GM21576 (cell line): ENCODE data around the gene FXYD3.

ENCODE experiments used
- ATAC-seq: cut with Tn5 transposase; IDR thresholded peaks from one replicate; pipeline ENCODE4 v1.9.1; 2021; ENCODE audit warnings: mild to moderate bottlenecking, moderate library complexity; ENCODE audit not compliant: unreplicated experiment

FXYD3 gene

DNA sequence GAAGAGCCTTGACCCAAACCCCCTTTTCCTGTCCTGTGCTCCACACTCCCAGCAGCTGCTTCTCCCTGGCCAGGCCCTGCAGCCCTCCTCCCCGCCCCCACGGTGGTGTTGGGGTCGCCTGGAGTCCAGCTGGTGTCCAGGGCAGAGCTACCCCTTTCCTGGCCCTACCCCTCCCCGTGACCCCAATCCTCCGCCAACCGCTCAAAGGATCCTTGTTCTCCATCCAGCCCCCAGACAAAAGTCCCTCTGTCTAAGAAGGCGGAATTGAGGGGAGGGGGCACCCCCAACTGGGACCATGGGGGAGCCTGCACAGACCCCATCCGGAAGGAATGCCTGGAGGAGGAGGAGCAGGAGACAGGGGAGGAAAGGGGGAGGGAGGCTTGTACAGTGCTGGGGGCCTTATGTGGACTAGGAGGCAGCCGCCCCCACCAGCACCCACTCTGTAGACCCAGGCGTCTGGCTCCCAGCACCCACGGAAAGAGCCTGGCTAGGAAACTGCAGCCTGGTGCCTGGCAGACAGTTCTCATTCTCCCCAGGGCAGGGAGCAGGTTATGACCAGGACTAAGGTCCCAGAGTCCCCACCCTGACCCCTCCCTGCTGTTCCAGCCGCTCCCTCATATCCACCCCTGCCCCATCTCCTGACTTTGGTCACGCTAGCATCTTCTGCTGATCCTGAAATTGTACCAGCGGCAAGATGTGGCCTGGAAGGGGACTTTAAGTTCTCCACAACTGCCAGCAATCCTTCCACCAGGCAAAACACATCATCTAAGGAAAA, at the start of gene FXYD3:
FXYD3 (plus strand) TSS at position 647 of the 775 bp plus-strand sequence. CDS start 3,554 bp downstream, outside the sequence.
- no peak for ATAC-seq

GRCh38 chr19:35066121-35066520, 49.5 kb upstream of the FXYD3 start:
- ATAC-seq, result no peak

DNA sequence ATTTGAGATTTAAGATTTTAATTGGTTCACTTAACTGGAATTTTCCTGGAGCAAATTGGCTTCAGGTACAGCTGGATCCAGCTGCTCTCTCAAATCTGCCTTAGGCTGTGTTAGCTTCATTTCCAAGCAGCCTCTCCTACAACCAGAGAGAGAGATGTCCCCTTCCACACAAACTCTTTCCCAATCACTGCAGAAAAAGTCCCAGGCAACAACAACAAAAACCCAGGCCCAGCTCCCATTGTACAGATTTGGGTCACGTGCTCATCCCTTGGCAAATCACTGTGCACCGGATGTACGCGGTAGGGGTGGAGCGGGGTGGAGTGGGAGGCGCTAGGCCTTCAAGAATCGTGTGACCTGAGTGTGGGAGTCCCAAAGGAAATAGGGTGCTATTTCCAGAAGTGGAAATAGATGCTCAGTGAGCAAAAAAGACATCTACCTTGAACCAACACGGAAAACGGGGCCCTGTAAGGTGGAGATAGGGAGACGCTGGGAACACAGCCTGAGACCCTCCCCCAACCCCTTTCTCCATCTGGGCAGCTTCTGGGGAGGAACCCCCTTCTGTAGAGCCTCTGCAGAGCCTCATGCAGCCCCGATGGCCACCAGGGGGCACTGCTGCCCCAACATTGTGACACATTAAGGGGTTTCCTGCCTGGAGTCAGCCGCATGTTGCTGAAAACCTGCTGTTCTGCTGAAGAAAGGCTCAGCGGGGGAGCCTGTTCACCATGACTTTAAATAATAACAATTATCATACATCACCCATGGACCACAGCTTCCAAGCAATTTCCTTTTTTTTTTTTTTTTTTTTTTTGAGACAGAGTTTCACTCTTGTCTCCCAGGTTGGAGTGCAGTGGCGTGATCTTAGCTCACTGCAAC, 48.7 kb upstream of the FXYD3 start:
- no peak for ATAC-seq

DNA sequence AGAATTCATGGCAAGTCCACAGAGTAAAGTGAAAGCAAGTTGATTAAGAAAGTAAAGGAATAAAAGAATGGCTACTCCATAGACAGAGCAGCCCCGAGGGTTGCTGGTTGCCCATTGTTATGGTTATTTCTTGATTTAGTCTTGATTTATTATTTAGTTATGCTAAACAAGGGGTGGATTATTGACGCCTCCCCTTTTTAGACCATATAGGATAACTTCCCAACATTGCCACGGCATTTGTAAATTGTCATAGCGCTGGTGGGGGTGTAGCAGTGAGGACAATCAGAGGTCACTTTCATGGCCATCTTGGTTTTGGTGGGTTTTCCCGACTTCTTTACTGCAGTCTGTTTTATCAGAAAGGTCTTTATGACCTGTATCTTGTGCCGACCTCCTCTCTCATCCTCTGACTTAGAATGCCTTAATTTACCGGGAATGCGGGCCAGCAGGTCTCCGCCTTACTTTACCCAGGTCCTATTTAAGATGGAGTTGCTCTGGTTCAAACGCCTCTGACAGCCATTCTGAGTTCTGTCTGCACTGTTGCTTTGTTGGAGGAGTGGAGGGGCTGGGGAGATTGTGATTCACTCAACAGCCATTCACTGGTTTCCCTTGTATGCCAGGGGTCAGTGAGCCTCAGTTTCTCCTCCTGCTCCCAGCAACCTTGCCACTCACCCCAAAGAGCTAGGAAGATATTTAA, 46.5 kb upstream of the FXYD3 start:
- ATAC-seq, result no peak

DNA sequence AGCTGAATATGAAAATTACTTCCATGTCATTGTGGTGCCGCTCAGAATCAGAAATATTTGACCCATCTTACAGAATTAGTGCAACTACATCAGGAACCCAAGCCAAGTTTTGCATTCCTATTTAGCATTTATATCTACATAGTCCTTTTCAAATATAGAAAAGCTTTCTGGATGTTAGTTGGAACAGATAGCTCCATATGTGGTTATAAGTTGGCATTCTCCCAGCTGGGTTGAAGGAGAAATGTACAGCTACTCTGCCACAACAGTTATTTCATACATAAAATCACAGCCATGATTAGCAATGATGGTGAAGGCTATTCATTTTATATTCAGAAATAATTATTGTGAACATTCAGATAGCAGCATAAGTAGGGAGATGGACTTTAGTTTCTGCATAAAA, 45.9 kb upstream of the FXYD3 start:
- ATAC-seq, result no peak

DNA sequence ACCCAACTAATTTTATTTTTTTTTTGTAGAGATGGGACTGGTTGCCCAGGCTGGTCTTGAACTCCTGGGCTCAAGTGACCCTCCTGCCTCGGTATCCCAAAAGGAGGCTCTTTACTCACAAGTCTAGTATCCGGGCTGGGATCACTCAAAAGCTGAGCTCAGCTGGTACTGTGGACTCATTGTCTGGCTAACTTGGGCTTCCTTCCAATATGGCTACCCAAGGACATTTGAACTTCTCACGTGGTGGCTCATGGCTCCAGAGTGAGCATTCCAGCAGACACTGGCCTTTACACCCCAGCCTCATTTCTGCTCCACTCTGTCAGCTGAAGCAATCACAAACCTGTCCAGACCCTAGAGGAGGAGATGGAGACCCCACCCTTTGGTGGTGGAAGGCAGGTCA, 45.2 kb upstream of the FXYD3 start:
- no peak for ATAC-seq

DNA sequence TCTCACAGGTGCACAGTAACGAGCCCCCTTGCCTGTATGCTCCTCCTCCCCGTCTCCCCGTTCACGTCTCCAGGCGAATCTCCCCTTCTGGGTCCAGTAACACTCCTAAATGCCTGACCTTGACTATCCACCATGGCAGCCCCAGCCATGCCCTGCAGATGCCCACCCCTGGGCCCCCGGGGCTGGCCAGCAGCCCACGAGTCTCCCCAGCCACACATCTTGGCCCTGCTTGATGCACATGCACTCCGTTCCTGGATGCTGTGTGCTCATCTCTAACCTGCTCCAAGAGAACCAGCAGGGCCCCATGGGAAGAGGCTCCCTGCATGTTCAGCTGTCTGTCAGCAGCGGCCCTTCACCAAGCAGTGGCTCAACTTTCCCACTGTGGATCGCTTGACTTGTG, 42.1 kb upstream of the FXYD3 start:
- ATAC-seq, result no peak

DNA sequence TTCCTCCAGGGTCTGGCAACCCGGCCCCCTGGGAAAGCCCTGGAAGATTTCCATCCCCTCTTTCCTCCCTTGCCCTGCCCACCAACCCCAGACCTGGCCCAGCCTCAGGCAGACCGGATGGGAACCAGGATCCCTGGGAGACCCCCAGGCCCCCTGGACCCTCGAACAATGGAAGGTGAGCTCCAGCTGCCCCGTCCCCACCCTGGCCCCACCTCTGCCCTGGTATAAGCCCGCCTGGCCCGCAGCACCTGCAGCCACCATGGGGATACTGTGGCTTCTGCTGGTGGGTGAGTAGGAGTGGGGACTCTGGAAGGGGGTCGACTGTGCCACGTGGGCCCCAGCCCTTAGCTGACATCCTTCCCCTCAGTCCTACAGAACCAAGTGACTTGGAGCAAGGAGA, 41.7 kb upstream of the FXYD3 start:
- ATAC-seq, result no peak

- ATAC-seq, result no peak
Measured at GRCh38 chr19:35074426-35075201, 41.0 kb upstream of the FXYD3 start.

- ATAC-seq, result no peak
Measured at GRCh38 chr19:35075202-35076025, 40.2 kb upstream of the FXYD3 start.

DNA sequence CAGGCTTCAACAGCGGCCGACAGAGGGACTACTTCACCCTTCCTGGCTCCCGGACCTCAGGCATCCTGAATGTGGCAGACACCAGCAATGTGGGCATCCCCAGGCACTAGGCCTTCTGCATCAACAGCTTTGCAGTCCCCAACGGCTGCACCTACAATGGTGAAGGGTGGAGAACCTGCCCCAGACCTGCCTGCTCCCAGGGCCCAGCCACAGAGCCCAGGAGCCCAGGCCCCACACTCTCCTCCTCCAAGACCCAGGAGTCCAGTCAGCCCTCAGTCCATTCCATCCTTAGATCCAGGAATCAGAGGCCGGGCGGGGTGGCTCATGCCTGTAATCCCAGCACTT, 39.6 kb upstream of the FXYD3 start:
- no peak for ATAC-seq

DNA sequence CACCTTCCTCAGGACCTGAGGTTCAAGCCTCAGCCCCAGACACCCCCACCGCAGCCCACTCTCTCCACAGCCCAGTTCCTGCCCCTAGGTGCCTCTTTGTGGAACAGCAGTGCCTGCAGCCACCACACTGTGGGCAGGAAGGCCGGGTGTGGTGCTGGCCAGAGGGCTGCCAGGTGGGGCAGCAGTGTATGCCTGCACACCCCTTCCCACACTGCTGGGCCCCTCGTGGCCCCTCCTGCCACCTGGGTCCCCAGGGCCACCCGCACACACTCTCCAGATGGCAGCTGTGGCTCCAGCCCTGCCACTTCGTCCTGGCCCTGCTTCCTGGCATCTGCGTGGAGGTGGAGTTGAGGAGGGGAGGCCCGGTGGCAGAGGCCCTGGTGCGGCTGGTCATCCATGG, 39.0 kb upstream of the FXYD3 start:
- no peak for ATAC-seq

- no peak for ATAC-seq
Measured at GRCh38 chr19:35077411-35078223, 38.0 kb upstream of the FXYD3 start.

DNA sequence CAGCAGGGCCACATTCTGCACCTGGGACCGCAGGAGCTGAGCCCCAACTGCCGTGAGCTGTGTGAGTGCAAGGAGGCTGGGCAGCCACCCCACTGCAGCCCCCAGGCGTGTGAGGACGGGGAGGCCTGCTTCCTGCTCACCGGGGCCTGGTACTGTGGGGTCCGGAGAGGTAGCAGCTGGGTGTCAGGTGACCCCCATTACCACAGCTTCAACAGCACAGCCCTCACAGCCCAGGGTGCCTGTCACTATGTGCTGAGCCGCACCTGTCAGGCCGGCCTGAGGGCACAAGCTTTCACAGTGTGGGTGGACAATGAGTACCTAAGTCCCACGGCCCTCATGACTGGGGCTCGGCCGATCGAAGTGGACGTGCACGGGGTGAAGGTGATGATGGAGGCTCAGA, 35.8 kb upstream of the FXYD3 start:
- no peak for ATAC-seq

- no peak for ATAC-seq
Measured at GRCh38 chr19:35080613-35081170, 34.9 kb upstream of the FXYD3 start.

DNA sequence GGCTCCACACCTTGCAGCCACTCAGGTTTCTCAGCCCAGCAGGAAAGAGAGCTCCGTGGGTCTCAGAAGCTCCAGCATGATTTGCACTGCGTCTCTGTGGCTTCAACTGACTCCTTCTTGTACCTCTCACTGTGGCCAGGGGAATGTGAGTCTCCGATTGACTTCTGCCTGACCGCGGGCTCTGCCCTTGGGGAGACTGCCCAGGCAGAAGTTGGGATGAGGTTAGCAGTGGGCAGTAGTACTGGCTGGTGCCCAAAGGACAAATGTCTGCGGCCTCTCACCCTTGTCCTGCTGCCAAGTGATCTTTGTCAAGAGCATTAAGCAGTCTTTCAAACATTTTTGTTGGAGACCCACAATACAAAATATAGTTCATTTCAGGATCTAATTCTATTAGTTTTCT, 34.4 kb upstream of the FXYD3 start:
- ATAC-seq, result no peak

DNA sequence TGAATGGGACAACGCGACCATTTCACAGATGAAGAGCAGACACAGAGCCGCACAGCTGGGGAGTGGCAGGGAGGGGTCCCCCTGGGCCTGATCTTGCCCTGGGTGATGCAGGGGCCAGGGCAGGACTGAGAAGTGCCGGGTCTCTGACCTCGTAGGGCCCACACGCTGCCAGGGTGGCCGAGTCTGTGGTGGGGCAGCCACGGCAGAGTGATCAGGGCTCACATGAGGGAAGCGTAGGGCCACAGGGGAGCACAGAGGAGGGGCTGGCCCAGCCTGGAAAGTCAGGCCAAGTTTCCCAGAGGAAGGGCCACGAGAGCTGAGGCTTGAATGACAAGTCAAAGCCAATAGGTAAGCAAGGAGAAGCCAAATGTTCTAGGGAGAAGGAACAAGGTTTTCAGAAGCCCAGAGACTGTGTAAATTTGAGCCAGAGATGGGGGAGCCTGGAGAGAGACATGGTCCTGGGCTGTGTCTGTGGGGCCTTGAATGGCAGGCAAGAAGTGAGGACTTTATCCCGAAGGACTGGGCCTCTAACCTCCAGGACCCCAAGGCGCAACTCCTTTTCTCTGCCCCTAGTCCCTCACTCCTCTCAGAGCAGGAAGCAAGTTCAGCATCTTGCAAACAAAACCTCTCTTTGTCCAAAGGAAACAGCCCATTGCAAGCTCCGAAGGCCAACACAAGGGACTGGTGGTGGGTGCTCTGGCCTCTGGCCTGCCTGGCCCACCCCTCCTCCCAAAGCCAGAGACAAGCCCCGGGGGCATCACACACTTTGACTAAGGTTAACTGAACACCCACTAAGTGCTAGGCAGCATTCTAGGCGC, 31.7 kb upstream of the FXYD3 start:
- no peak for ATAC-seq

DNA sequence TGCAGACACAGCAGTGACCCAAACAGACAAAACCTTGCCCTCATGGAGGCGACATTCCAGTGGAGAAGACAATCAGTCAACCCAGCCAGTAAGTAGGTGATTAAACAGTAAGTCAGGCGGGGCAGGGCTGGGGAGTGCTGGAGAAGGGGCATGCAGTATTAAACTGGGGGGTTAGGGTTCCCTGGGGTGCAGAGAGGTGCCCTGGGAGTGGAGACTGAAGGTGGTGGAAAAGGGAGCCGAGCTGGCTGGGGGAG, 31.2 kb upstream of the FXYD3 start:
- ATAC-seq, result no peak
